PC-9 (cell line): Measurements from ENCODE around the gene CISD3. TPM values are rescaled to one million over a fixed set of nuclear protein-coding genes. Genes with fewer than 3 reads are reported as not detected.

ENCODE experiments used
- BruUV-seq: library from RNA; stranded (reverse); fragments of 400-500 nt; replicated peaks from 2 replicates; lab custom pipeline; 2021; lab: Mats Ljungman, UMichigan
- CTCF ChIA-PET: fragments of 300-600 bp; sonication (Branson Sonifier 250); formaldehyde crosslinking; loops from one replicate; lab custom pipeline; 2022; ENCODE audit warnings: antibody characterized with exemption; lab: Charles Lee
- POLR2A ChIA-PET: fragments of 300-600 bp; sonication (Branson Sonifier 250); formaldehyde crosslinking; loops from one replicate; lab custom pipeline; 2022; ENCODE audit warnings: antibody characterized with exemption; ENCODE audit not compliant: unreplicated experiment; lab: Charles Lee
- DNase-seq, 2 experiments: peaks; one replicate each; pipeline versions ENCODE4 v3.0.0 to v3.0.0-alpha.2; 2015 to 2022; ENCODE audit warnings: mixed read lengths in 1 of 2
- H2AFZ ChIP-seq: fragments of 200-600 bp; sonication (generic); 2 replicates; pipeline ENCODE4 v1.8.1; 2017; ENCODE audit warnings: antibody characterized with exemption
- H3F3A ChIP-seq: fragments of 200-600 bp; sonication (generic); 2 replicates; pipeline ENCODE4 v1.8.1; 2017; ENCODE audit warnings: antibody characterized with exemption, mild to moderate bottlenecking, low read depth; ENCODE audit not compliant: insufficient read depth
- H3K27ac ChIP-seq: fragments of 200-600 bp; sonication (generic); 2 replicates; pipeline ENCODE4 v1.6.1; 2016; ENCODE audit warnings: mixed run types
- H3K27me3 ChIP-seq: fragments of 200-600 bp; sonication (generic); 2 replicates; pipeline ENCODE4 v1.6.1; 2016; ENCODE audit warnings: low read depth, mixed run types; ENCODE audit not compliant: insufficient read depth
- H3K36me3 ChIP-seq: fragments of 200-600 bp; sonication (generic); 2 replicates; pipeline ENCODE4 v1.6.1; 2016; ENCODE audit warnings: low read depth, mixed run types
- H3K4me1 ChIP-seq: fragments of 200-600 bp; sonication (generic); replicated peaks from 2 replicates; pipeline ENCODE4 v1.6.1; 2016; ENCODE audit warnings: mixed run types; ENCODE audit not compliant: insufficient read depth
- H3K4me2 ChIP-seq: fragments of 200-600 bp; sonication (generic); 2 replicates; pipeline ENCODE4 v1.6.1; 2017; ENCODE audit warnings: mixed run types
- H3K4me3 ChIP-seq: fragments of 200-600 bp; sonication (generic); 2 replicates; pipeline ENCODE4 v1.6.1; 2016; ENCODE audit warnings: mixed run types
- H3K79me2 ChIP-seq: fragments of 200-600 bp; sonication (generic); 2 replicates; pipeline ENCODE4 v1.6.1; 2017; ENCODE audit warnings: low read depth, mixed run types
- H3K9me2 ChIP-seq: fragments of 200-600 bp; sonication (generic); 2 replicates; pipeline ENCODE4 v1.8.1; 2017; ENCODE audit warnings: mild to moderate bottlenecking; ENCODE audit not compliant: insufficient read depth
- H3K9me3 ChIP-seq: fragments of 200-600 bp; sonication (generic); 2 replicates; pipeline ENCODE4 v1.8.1; 2016; ENCODE audit warnings: low read depth; ENCODE audit not compliant: insufficient read depth
- H4K20me1 ChIP-seq: fragments of 200-600 bp; sonication (generic); 2 replicates; pipeline ENCODE4 v1.8.1; 2017; ENCODE audit not compliant: insufficient read depth
- CTCF ChIP-seq: fragments of 200-600 bp; sonication (generic); conservative IDR thresholded peaks from 2 replicates; pipeline ENCODE4 v1.6.1; 2017; ENCODE audit warnings: mixed run types, antibody characterized with exemption, mild to moderate bottlenecking, moderate library complexity
- EZH2 ChIP-seq: fragments of 200-600 bp; sonication (generic); IDR thresholded peaks from 2 replicates; pipeline ENCODE4 v1.8.0; 2017; ENCODE audit warnings: antibody characterized with exemption, low read depth
- intact Hi-C: fragments of 100-400 bp; cut with micrococcal nuclease; formaldehyde crosslinking; loops from one replicate; pipeline ENCODE4 v1.10.0; 2022; ENCODE audit not compliant: unreplicated experiment
- total RNA-seq: library from RNA; stranded (reverse); gene quantifications from 2 replicates; pipeline ENCODE4 v1.2.3, GENCODE V29; 2021

CISD3 gene
- total RNA-seq, 1 experiment from 2014 or later = 36.6 TPM

- Histone ChIP-seq H3K79me2 (peaks cover 53% of the 10 kb centered on the region), H3K36me3 (peaks cover 21% of the 10 kb centered on the region), H3F3A (peaks cover 39% of the 10 kb centered on the region), H3K27me3 (no peaks in the 10 kb centered on the region), H4K20me1 (peaks cover 34% of the 10 kb centered on the region), H3K4me2 (peak overlapping the region; percentile 100), H2AFZ (peak overlapping the region; percentile 56; the same call in 1 of the 2 replicates), H3K4me1 (peaks cover 7% of the 10 kb centered on the region; the same call in 1 of the 2 replicates), H3K4me3 (peak overlapping the region; percentile 97), H3K9me3 (no peaks in the 10 kb centered on the region), H3K9me2 (no peaks in the 10 kb centered on the region), H3K27ac (no peak overlapping the region)
- CTCF ChIA-PET = interaction anchor here (0.5 kb wide), 1 partner anchor 164 kb away, joined by 5 read pairs; no protein-coding TSS in a partner anchor
- no peak for DNase-seq
- POLR2A ChIA-PET = no interaction called here
- intact Hi-C loops = no loop called here
- TF ChIP-seq EZH2 (no peak), CTCF (no peak)
- BruUV-seq = TSS peak; percentile 4
Observed at GRCh38 chr17:38706505-38707216, 23.5 kb upstream of the CISD3 start.

- ChIA-PET POLR2A (no interaction called here), CTCF (no interaction called here)
- Histone ChIP-seq H3K27me3 (no peaks in the 10 kb centered on the region), H3K9me2 (no peaks in the 10 kb centered on the region), H3K79me2 (peaks cover 52% of the 10 kb centered on the region), H3K4me2 (peak overlapping the region; percentile 100; the same call in 1 of the 2 replicates), H3K9me3 (no peaks in the 10 kb centered on the region), H3K4me3 (no peak overlapping the region), H2AFZ (no peak overlapping the region), H4K20me1 (peaks cover 34% of the 10 kb centered on the region), H3F3A (peaks cover 31% of the 10 kb centered on the region), H3K27ac (no peak overlapping the region), H3K36me3 (peaks cover 21% of the 10 kb centered on the region), H3K4me1 (0 out of 2 replicates have a peak, but pooled peaks cover 6% of the 10 kb centered on the region)
- TF ChIP-seq EZH2 = no peak
- no peak for TF ChIP-seq CTCF
- DNase-seq = no peak
- intact Hi-C loops = no loop called here
- BruUV-seq = no TSS peak
Observed at GRCh38 chr17:38707678-38708351, 22.3 kb upstream of the CISD3 start.

- no peak overlapping the region for H3K4me3 ChIP-seq
- POLR2A ChIA-PET = no interaction called here
- H2AFZ ChIP-seq = no peak overlapping the region
- H3K9me3 ChIP-seq = no peaks in the 10 kb centered on the region
- intact Hi-C loops = no loop called here
- H3F3A ChIP-seq = peaks cover 27% of the 10 kb centered on the region
- peaks cover 21% of the 10 kb centered on the region for H3K36me3 ChIP-seq
- TF ChIP-seq EZH2 = no peak
- TF ChIP-seq CTCF = no peak
- H3K4me2 ChIP-seq = no peak overlapping the region
- BruUV-seq = no TSS peak
- CTCF ChIA-PET = no interaction called here
- 0 out of 2 replicates have a peak, but pooled peaks cover 6% of the 10 kb centered on the region for H3K4me1 ChIP-seq
- no peaks in the 10 kb centered on the region for H3K27me3 ChIP-seq
- H3K9me2 ChIP-seq = no peaks in the 10 kb centered on the region
- H3K27ac ChIP-seq = no peak overlapping the region
- H4K20me1 ChIP-seq = peaks cover 34% of the 10 kb centered on the region
- H3K79me2 ChIP-seq = peaks cover 43% of the 10 kb centered on the region
- no peak for DNase-seq
Observed at GRCh38 chr17:38709104-38709820, 20.9 kb upstream of the CISD3 start.
